Stimulated activated naive CD8-positive, alpha-beta T cell treated with anti-CD3 and anti-CD28 coated beads, Interleukin-15, Interleukin-2, amounts not matched to agents 100 ng/mL and 50 ng/mL, for 24 hours (primary cell): ENCODE measurements around the gene OTOGL.
"Not testable (repeated sequence)": the region's sequence is repeated elsewhere in the genome, so short reads cannot be mapped to it uniquely, and the experiment has no call there.

Experiments used
- H3K27ac Mint-ChIP-seq: one replicate; pipeline ENCODE4 v1.8.0; 2021; ENCODE audit warnings: mild to moderate bottlenecking, mixed read lengths
- H3K27me3 Mint-ChIP-seq: one replicate; pipeline ENCODE4 v1.8.0; 2021; ENCODE audit warnings: mixed read lengths
- H3K36me3 Mint-ChIP-seq: one replicate; pipeline ENCODE4 v1.8.0; 2021; ENCODE audit warnings: low read depth, mixed read lengths
- H3K4me1 Mint-ChIP-seq: one replicate; pipeline ENCODE4 v1.8.0; 2021; ENCODE audit warnings: low read depth, mixed read lengths
- H3K4me3 Mint-ChIP-seq: one replicate; pipeline ENCODE4 v1.8.0; 2021; ENCODE audit warnings: mild to moderate bottlenecking, mixed read lengths
- H3K9me3 Mint-ChIP-seq: one replicate; pipeline ENCODE4 v1.8.0; 2021; ENCODE audit warnings: mixed read lengths

The OTOGL gene

GRCh38 chr12:80282761-80283160 lies 183.4 kb downstream of the OTOGL start:
- Mint-ChIP-seq H3K9me3 (no peaks in the 10 kb centered on the region), H3K4me3 (no peak overlapping the region), H3K27ac (no peak overlapping the region), H3K27me3 (no peaks in the 10 kb centered on the region), H3K4me1 (no peaks in the 10 kb centered on the region), H3K36me3 (no peaks in the 10 kb centered on the region)

DNA sequence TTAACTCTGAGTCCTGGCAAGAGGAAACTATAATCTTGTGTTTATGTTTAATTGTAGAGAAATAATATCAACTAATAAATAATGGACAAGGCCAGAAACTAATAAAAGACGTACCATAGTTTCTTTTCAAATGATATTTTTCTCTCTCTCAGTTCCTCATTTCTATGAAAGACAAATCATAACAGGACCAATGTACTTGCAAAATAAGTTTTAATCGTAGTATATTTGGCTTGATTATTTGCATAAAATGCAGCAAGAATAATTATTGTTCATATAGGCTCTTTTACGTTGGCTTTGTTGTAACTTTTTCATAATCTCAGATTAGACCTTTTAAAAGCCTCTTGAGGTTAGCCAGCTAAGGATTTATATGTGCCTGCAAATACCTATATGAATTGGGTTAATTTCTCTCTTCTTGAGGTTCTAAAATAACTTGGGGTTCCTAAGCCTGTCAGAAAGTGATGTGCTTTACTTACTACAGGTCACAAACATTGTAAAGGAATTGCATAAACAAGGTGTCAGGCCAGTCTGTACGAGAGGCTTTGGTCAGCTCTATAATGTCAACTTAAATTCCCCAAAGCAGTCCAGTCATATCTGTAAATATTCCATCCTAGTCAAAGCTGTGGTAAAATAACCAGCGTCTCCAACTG lies 191.9 kb downstream of the OTOGL start:
- H3K27me3 Mint-ChIP-seq, result peaks cover 6% of the 10 kb centered on the region
- no peak overlapping the region for H3K27ac Mint-ChIP-seq
- no peaks in the 10 kb centered on the region for H3K4me1 Mint-ChIP-seq
- no peaks in the 10 kb centered on the region for H3K9me3 Mint-ChIP-seq
- no peaks in the 10 kb centered on the region for H3K36me3 Mint-ChIP-seq
- H3K4me3 Mint-ChIP-seq, result no peak overlapping the region

DNA sequence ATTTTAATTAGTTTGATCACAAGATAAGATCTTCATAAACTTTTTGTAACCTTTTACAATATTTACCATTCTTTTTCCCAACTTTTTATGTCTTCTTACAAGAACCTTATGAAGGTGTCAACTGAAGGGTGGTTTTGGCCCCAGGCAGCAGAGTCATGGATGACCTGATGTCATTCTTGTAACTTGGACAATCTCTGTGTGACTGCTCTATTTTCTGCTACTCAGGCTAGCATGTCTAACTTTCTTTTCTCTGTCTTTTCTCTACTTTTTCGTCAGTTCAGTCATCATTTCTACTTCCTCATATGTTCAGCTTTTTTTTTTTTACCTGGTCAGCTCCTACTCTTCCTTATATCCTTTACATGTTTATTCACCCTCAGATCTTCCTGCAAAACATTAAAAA lies 194.0 kb downstream of the OTOGL start:
- Mint-ChIP-seq H3K27me3 (peaks cover 9% of the 10 kb centered on the region), H3K4me1 (no peaks in the 10 kb centered on the region), H3K36me3 (no peaks in the 10 kb centered on the region), H3K4me3 (no peak overlapping the region), H3K27ac (no peak overlapping the region), H3K9me3 (no peaks in the 10 kb centered on the region)

GRCh38 chr12:80293759-80294158 lies 194.4 kb downstream of the OTOGL start:
- Mint-ChIP-seq H3K36me3 (no peaks in the 10 kb centered on the region), H3K27ac (no peak overlapping the region), H3K4me3 (no peak overlapping the region), H3K4me1 (no peaks in the 10 kb centered on the region), H3K9me3 (no peaks in the 10 kb centered on the region), H3K27me3 (peaks cover 5% of the 10 kb centered on the region)

GRCh38 chr12:80299219-80299618 lies 199.9 kb downstream of the OTOGL start:
- H3K4me1 Mint-ChIP-seq, result no peaks in the 10 kb centered on the region
- H3K27ac Mint-ChIP-seq, result no peak overlapping the region
- H3K36me3 Mint-ChIP-seq, result no peaks in the 10 kb centered on the region
- peaks cover 3% of the 10 kb centered on the region for H3K27me3 Mint-ChIP-seq
- H3K9me3 Mint-ChIP-seq, result no peaks in the 10 kb centered on the region
- H3K4me3 Mint-ChIP-seq, result no peak overlapping the region

- H3K9me3 Mint-ChIP-seq, result no peaks in the 10 kb centered on the region
- peaks cover 3% of the 10 kb centered on the region for H3K27me3 Mint-ChIP-seq
- no peak overlapping the region for H3K4me3 Mint-ChIP-seq
- no peaks in the 10 kb centered on the region for H3K4me1 Mint-ChIP-seq
- H3K27ac Mint-ChIP-seq, result no peak overlapping the region
- H3K36me3 Mint-ChIP-seq, result no peaks in the 10 kb centered on the region
Measured at GRCh38 chr12:80299976-80300375, 200.6 kb downstream of the OTOGL start.

- not testable (repeated sequence) for H3K27me3 Mint-ChIP-seq, H3K36me3 Mint-ChIP-seq, H3K4me1 Mint-ChIP-seq, H3K9me3 Mint-ChIP-seq, H3K27ac Mint-ChIP-seq, H3K4me3 Mint-ChIP-seq
Measured at GRCh38 chr12:80307436-80307835, 208.1 kb downstream of the OTOGL start.

- H3K9me3 Mint-ChIP-seq, result no peaks in the 10 kb centered on the region
- H3K36me3 Mint-ChIP-seq, result no peaks in the 10 kb centered on the region
- no peaks in the 10 kb centered on the region for H3K27me3 Mint-ChIP-seq
- no peak overlapping the region for H3K4me3 Mint-ChIP-seq
- H3K27ac Mint-ChIP-seq, result no peak overlapping the region
- no peaks in the 10 kb centered on the region for H3K4me1 Mint-ChIP-seq
Measured at GRCh38 chr12:80313209-80313608, 213.9 kb downstream of the OTOGL start.

GRCh38 chr12:80314741-80315140 lies 215.4 kb downstream of the OTOGL start:
- no peaks in the 10 kb centered on the region for H3K9me3 Mint-ChIP-seq
- H3K36me3 Mint-ChIP-seq, result no peaks in the 10 kb centered on the region
- H3K4me1 Mint-ChIP-seq, result no peaks in the 10 kb centered on the region
- H3K27me3 Mint-ChIP-seq, result no peaks in the 10 kb centered on the region
- no peak overlapping the region for H3K4me3 Mint-ChIP-seq
- H3K27ac Mint-ChIP-seq, result no peak overlapping the region

- H3K36me3 Mint-ChIP-seq, result no peaks in the 10 kb centered on the region
- no peaks in the 10 kb centered on the region for H3K27me3 Mint-ChIP-seq
- H3K9me3 Mint-ChIP-seq, result no peaks in the 10 kb centered on the region
- H3K4me3 Mint-ChIP-seq, result no peak overlapping the region
- no peaks in the 10 kb centered on the region for H3K4me1 Mint-ChIP-seq
- no peak overlapping the region for H3K27ac Mint-ChIP-seq
Measured at GRCh38 chr12:80316222-80316621, 216.9 kb downstream of the OTOGL start.

GRCh38 chr12:80317307-80317706 lies 218.0 kb downstream of the OTOGL start:
- H3K27ac Mint-ChIP-seq, result no peak overlapping the region
- H3K4me3 Mint-ChIP-seq, result no peak overlapping the region
- no peaks in the 10 kb centered on the region for H3K9me3 Mint-ChIP-seq
- no peaks in the 10 kb centered on the region for H3K4me1 Mint-ChIP-seq
- no peaks in the 10 kb centered on the region for H3K27me3 Mint-ChIP-seq
- H3K36me3 Mint-ChIP-seq, result no peaks in the 10 kb centered on the region

GRCh38 chr12:80317899-80318298 lies 218.6 kb downstream of the OTOGL start:
- H3K9me3 Mint-ChIP-seq, result no peaks in the 10 kb centered on the region
- H3K27me3 Mint-ChIP-seq, result no peaks in the 10 kb centered on the region
- no peak overlapping the region for H3K4me3 Mint-ChIP-seq
- no peaks in the 10 kb centered on the region for H3K36me3 Mint-ChIP-seq
- no peak overlapping the region for H3K27ac Mint-ChIP-seq
- no peaks in the 10 kb centered on the region for H3K4me1 Mint-ChIP-seq

- H3K9me3 Mint-ChIP-seq, result no peaks in the 10 kb centered on the region
- no peaks in the 10 kb centered on the region for H3K27me3 Mint-ChIP-seq
- no peak overlapping the region for H3K4me3 Mint-ChIP-seq
- no peaks in the 10 kb centered on the region for H3K4me1 Mint-ChIP-seq
- no peak overlapping the region for H3K27ac Mint-ChIP-seq
- no peaks in the 10 kb centered on the region for H3K36me3 Mint-ChIP-seq
Measured at GRCh38 chr12:80320121-80320678, 220.9 kb downstream of the OTOGL start.

- Mint-ChIP-seq H3K9me3 (no peaks in the 10 kb centered on the region), H3K27ac (no peak overlapping the region), H3K4me3 (no peak overlapping the region), H3K4me1 (no peaks in the 10 kb centered on the region), H3K36me3 (no peaks in the 10 kb centered on the region), H3K27me3 (no peaks in the 10 kb centered on the region)
Measured at GRCh38 chr12:80321653-80322052, 222.3 kb downstream of the OTOGL start.

- no peaks in the 10 kb centered on the region for H3K4me1 Mint-ChIP-seq
- H3K4me3 Mint-ChIP-seq, result no peak overlapping the region
- H3K27ac Mint-ChIP-seq, result no peak overlapping the region
- no peaks in the 10 kb centered on the region for H3K36me3 Mint-ChIP-seq
- no peaks in the 10 kb centered on the region for H3K9me3 Mint-ChIP-seq
- no peaks in the 10 kb centered on the region for H3K27me3 Mint-ChIP-seq
Measured at GRCh38 chr12:80325167-80325959, 226.0 kb downstream of the OTOGL start.
